Ovary (tissue), 3 donors: ENCODE data around the gene HSDL1.

Experiments
- CTCF ChIP-seq, 3 donors: fragments of 450-650 bp in 2 of 3; fragments of 200-600 bp in 1 of 3; IDR thresholded peaks; one replicate each; pipeline versions ENCODE4 v1.5.1 to v1.8.0; 2016 to 2022; ENCODE audit warnings: antibody characterized with exemption in 3 of 3, mild to moderate bottlenecking in 1 of 3
- POLR2A ChIP-seq: fragments of 450-650 bp; IDR thresholded peaks from one replicate; pipeline ENCODE4 v1.6.1; 2017; ENCODE audit warnings: antibody characterized with exemption, mild to moderate bottlenecking, moderate library complexity
- donor health status: DM: no; HTN: no; CAD: no.

GRCh38 chr16:84105301-84105815 is 39.6 kb downstream of the HSDL1 start:
- TF ChIP-seq POLR2A (no peak), CTCF (IDR thresholded peaks at IDR 0.05) (no peak)
